Activated CD8-positive, alpha-beta memory T cell treated with anti-CD3 and anti-CD28 coated beads, Interleukin-2, amount 50 U/mL, for 1 hour (primary cell): ENCODE data around the gene HDHD3.

Source experiments
- DNase-seq: peaks from one replicate; pipeline ENCODE4 v3.0.0-alpha.2; 2020; ENCODE audit errors: extremely low read depth

The HDHD3 gene

DNA sequence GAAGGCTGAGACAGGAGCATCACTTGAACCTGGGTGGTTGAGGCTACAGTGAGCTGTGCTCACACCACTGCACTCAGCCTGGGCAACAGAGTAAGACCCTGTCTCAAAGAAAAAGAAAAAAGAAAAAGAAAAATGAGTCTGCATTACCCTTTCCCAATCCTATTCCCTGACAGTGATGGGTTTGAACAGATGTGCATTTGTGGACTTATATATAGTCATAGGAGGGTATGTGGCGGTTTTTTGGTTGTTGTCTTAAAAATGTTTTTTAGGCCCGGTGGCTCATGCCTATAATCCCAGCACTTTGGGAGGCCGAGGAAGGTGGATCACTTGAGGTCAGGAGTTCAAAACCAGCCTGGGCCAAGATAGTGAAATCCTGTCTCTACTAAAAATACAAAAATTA lies 13.4 kb downstream of the HDHD3 start:
- DNase-seq, result no peak

DNA sequence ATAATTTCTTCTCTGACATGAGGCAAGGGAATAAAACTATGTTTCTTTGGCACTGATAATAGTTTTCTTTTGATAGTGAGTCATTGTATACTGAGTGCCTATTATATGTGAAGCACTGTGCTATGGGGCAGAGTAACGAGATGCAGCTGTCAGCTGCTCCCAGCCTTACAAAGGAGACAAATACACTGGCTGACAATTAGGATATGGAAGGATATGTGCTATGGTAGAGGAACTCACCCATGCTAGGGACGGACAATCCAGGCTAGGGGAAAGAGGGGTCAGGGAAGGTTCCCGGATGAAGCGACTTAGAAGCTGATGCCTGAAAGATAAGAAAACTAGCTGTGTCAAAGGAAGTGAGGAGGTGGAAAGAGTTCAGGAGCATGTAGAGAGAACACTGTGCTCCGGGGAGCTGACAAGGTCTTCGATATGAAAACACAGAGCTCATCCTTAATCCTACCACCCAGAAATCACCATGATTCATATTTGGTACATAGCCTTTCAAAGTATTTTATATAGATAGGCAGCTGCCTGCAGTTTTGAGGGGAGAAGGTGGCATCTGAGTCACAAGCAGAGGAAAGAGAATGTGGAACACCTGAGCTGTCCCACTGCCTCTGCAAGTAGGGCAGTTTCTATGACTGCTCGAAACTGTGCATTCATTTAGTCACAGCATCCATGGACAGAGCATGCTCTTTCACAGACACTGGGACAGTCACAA lies 15.3 kb downstream of the HDHD3 start:
- DNase-seq, result no peak

DNA sequence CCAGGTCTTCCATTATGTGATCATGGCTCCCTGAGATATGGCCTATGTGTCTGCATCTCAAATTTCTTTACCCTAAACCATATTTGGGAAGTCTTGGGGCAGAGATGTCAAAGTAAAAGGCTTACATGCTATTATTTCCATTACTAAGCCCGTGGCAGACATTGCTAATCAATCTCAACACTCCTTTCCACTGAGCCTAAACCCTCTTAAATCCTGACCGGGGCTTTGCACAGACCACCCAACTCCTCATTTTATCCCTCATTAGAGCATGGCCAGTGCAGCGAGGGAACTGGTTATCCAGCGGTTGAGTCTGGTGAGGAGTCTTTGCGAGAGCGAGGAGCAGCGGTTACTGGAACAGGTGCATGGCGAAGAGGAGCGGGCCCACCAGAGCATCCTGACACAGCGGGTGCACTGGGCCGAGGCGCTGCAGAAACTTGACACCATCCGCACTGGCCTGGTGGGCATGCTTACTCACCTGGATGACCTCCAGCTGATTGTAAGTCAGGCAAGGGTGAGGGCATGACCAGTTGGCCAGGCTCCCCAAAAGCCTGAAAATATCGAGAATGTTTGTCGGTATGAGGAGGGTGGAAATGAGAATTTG lies 16.4 kb downstream of the HDHD3 start:
- DNase-seq, result no peak

DNA sequence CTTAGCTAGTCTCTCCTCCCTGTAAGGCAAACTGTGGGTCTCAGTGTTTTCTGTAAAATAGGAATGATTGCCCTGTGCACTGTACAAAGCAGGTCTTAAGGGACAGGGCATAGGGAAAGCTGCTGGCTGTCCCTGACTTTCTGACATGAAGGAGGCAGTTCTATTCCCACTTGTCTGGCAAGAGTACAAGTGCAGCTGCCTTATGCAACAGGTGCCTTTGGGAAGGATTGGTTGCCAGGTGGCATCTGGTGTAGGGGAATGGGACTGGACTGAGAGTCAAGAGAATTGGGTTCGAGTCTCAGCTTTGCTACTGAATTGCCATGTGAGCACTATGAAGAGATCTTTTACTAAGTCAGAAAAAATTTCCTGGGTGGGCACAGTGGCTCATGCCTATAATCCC lies 17.4 kb downstream of the HDHD3 start:
- DNase-seq, result no peak

DNA sequence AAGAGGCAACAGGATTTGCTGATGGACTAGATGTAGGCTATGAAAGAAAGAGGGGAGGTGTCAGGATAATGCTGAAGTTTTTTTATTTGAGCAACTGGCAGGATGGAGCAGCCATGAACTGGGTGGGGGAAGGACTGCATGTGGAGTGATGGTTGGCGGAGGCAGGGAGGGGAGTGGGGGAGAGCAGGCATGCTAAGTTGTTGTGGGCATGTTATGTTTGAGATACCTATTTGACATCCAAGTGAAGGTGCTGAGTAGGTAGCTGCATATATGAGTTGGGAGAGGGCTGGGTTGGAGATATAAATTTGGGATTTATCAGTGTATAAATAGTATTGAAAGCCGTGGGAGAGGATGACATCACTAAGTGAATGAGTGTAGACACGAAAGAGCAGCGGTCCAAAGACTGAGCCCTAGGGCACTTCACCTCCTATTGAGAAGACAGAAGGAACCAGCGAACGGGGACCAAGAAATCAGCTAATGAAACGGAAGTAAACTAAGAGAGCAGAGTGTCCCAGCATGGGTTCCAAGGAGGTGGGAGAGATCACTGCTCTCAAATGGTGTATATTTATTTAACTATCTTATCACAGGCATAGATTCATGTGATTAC lies 20.0 kb downstream of the HDHD3 start:
- no peak for DNase-seq

DNA sequence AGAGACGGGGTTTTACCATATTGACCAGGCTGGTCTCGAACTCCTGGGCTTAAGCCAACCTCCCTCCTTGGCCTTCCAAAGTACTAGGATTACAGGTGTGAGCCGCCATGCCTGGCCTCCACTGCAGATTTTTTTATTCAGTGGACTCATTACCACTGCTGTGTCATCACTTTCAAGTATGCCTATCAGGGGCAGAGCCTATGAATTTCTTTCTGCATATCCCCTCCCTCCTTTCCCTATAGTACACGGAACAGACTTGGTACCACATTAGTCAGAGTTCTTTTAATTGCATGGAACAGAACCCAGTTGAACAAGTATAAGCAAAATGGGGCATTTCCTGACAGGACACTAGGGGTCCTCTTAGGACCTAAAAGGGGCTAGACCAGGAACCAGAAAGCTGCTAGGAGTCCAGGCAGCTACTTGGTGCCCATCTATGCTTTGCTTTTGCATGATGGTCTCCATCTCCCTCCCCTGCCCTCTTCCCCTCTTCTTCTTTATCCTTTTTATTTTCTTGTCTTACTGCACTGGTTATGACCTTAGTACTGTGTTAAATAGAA lies 21.7 kb downstream of the HDHD3 start:
- DNase-seq, result no peak

- no peak for DNase-seq
These were observed 24.4 kb downstream of the HDHD3 start for GRCh38 chr9:113352411-113352810.

DNA sequence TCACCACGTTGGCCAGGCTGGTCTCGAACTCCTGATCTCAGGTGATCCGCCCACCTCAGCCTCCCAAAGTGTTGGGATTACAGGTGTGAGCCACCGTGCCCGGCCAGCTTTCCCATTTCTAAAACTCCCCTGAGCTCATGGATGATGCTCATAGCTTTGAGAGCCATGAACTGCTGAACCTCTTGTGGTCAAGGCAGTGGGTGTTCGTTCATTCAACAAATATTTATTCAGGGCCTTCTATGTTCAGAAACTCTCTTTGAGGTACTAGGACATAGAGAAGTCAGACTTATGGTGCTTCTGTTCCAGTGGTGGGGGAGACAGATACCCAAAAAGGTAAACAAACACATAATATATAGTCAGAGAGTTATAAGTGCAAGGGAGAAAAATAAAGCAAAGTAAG lies 24.8 kb downstream of the HDHD3 start:
- no peak for DNase-seq

DNA sequence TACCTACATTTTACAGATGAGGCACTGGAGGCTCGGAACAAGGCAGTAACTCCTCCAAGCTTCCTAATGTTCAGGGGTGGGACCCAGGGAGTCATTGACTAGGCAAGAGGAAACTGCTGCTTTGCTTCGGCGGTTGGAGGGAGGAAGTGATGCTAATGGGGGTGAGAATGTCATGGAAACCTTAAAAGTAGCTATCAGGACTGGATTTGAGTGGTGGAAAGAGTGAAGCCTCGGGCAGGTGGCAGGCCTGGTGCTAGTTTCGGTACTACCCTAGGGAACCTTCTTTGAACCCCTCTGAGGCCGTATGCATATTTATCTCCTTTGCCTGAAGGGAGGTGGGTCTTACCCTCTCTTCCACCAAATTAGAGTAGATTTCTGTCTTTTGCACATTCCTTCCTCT lies 25.8 kb downstream of the HDHD3 start:
- no peak for DNase-seq

- DNase-seq, result no peak
These were observed 26.6 kb downstream of the HDHD3 start for GRCh38 chr9:113350107-113350661.

- DNase-seq, result no peak
These were observed 27.2 kb downstream of the HDHD3 start, which contains the start of gene BSPRY for GRCh38 chr9:113349445-113350094. Gene BSPRY (plus strand): TSS chr9:113349541. CDS start chr9:113349580, 39 bp downstream.

DNA sequence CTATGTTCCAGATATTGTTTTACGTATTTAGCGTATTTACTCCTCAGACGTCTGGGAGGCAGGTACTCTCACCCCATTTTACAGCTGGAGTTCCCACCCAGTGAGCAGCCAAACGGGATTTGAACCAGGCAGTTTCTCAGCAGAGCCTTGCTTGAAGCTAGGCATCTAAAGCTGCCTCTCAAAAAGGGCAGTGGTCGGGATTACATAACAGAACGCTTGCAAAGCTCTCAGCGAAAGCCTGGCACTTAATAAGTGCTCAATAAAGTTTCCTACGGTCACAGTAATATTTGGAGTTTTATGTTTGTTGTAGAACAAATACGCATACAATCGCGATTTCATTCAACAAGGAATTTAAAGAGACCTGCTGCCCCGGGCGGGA lies 27.7 kb downstream of the HDHD3 start:
- DNase-seq, result no peak

DNA sequence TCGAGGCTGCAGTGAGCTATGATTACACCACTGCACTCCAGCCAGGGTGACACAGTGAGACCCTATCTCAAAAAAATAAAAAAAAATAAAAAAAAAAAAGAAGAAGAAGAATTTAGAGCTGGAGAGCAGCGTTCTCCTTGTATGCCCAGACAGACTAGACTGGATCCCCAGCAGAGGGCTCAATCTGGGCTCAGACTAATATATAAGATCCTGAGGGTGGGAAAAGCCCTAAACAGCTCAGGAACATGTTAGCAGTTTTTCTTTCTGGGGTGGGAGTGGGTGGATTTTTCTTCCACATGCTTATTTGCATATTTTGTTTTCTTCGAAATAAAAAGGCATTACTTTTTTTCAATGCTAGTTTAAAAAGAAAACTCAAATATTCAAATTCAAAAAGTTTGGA lies 28.3 kb downstream of the HDHD3 start:
- DNase-seq, result no peak

DNA sequence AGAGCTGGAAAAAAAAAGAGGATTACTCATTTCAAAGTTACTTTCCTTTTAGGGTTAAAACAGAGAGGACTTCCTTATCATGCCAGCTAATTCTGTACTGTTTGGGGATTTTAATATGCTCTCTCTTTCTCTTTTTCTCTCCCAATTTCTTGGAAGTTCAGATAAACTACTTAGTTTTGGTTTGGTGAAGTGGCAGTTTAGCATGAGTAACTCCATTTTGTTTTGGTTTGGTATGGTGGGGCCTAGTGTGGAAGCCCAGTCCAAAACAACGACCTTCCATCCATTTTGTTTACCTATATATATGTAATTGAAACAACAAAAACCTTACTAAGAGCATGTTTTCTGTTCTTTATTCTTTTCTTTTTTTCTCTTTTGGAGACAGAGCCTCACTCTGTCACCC lies 31.1 kb downstream of the HDHD3 start:
- DNase-seq, result no peak

- DNase-seq, result no peak
These were observed 31.6 kb downstream of the HDHD3 start for GRCh38 chr9:113345190-113345589.

DNA sequence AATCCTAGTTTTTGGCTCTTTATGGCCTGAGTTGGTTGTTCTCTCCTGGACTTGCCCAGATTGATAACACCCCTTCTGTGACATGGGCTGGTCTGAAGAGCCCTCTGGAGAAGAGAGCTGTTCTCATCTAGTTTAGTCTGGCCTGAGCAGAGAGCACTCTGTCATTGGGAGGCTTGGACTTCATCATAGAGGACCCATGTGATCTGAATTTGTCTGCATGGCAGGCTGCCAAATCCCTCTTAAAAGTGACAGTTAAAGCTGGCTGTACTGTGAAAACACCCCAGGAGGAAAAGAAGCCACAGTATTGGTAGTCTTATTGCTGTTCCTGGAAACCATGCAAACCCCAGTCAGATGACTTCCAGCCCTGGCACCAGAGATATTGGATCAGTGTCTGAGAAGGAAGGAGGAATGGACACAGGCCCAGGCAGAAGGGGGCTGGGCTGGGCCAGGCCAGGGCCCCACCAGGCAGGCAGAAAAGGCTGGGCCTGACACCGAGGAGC lies 33.0 kb downstream of the HDHD3 start:
- DNase-seq, result no peak

DNA sequence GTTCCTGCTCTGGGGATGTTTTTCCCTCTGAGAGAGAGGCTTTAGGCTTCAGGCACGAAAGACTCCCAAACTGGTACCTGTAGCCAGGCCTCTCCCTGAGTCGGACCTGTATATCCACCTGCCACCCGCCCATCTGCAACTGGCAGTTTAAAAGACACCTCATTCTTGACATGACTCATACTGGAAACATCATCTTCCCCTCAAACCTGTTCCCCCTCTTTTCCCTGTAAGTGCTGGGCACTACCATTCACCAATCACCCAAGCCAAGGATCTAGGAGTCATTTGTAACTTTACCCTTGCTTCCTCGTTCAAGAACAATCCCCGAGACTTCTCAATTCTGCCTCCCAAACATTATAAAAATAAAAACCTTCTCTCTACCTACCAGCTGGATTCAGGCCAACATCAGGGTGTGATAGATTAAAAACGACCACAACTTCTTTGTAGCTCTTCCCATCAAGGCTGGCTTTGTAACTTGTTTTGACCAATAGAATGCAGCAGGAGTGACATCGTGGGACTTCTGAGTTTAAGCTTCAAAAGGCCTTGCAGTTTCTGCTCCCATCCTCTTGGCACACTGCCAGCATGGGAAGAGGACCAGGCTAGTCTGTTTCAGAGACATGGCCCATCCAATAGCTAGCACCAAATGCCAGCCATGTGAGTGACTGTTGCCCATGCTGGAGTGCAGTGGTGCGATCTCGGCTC lies 34.9 kb downstream of the HDHD3 start:
- no peak for DNase-seq

DNA sequence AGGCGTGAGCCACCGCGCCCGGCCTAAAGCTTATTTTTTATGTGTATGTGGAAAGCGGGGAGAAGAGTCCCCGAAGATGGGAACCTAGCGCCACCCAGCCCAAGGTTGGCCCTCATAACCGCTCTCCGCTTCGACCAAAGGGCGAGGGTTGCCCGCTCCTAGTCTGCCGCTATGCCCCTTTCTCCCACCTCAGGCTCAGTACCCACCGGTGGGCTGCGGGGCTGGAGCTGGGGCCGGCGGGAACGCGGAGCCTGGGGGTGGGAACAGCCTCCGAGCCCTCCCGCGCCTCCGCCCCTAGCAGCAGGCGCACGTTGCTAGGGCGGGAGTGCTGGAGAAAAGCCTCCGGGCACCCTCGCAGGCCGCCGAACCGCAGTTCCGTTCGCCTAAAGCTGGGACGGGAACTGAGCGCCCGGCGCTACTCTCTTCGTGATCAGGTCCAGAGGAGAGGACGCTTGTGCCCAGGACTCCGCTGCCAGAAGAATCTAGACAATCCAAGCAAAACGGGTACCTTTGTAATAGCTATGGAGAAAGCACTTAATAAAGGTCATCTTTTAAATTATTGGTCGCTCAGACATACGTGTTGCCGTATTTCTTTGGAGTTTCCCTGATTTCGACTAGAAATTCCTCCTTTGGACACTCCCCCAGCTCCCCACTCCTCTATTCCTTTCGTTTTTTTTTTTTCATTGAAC lies 36.6 kb downstream of the HDHD3 start, which contains the start of gene WDR31:
Gene WDR31, minus strand, starts transcription at position 265 of the 689 bp plus-strand sequence. CDS start 8,253 bp downstream, outside the sequence.
- DNase-seq, result peak; percentile 29

GRCh38 chr9:113337714-113338113 lies 39.1 kb downstream of the HDHD3 start:
- DNase-seq, result no peak

GRCh38 chr9:113331780-113332179 lies 45.0 kb downstream of the HDHD3 start:
- DNase-seq, result no peak
